Mesenchymal stem cell (in vitro differentiated cells and primary cell): Measurements from ENCODE around the gene GNG12.

Source experiments
- DNase-seq: peaks from one replicate; pipeline ENCODE4 v3.0.0-alpha.2; 2013
- H2AFZ ChIP-seq: one replicate; pipeline ENCODE4 v1.6.1; 2013; ENCODE audit warnings: low read depth, mild to moderate bottlenecking, control low read depth, inconsistent platforms, low read length, moderate library complexity
- H2AK5ac ChIP-seq: 2 replicates; pipeline ENCODE4 v1.6.1; 2013; ENCODE audit warnings: low read length, moderate library complexity, mild to moderate bottlenecking, inconsistent platforms; ENCODE audit not compliant: severe bottlenecking
- H2BK120ac ChIP-seq: one replicate; pipeline ENCODE4 v1.6.1; 2013; ENCODE audit warnings: low read depth, mild to moderate bottlenecking, inconsistent platforms, low read length, moderate library complexity
- H2BK12ac ChIP-seq, 2 experiments: one replicate each; pipeline ENCODE4 v1.6.1; 2013; ENCODE audit warnings: inconsistent platforms in 2 of 2, low read length in 2 of 2, mild to moderate bottlenecking in 2 of 2, moderate library complexity in 2 of 2, control low read depth in 1 of 2
- H2BK15ac ChIP-seq: one replicate; pipeline ENCODE4 v1.6.1; 2013; ENCODE audit warnings: mild to moderate bottlenecking, low read depth, inconsistent platforms; ENCODE audit not compliant: poor library complexity, severe bottlenecking
- H2BK5ac ChIP-seq: 2 replicates; pipeline ENCODE4 v1.6.1; 2013; ENCODE audit warnings: low read depth, mild to moderate bottlenecking, low read length, control low read depth, inconsistent platforms; ENCODE audit not compliant: poor library complexity, severe bottlenecking
- H3K14ac ChIP-seq, 2 experiments: one replicate each; pipeline ENCODE4 v1.6.1; 2013; ENCODE audit warnings: inconsistent platforms in 2 of 2, low read length in 2 of 2, control low read depth in 1 of 2, mild to moderate bottlenecking in 1 of 2, moderate library complexity in 1 of 2
- H3K18ac ChIP-seq, 2 experiments: one replicate each; pipeline ENCODE4 v1.6.1; 2013; ENCODE audit warnings: inconsistent platforms in 2 of 2, low read length in 2 of 2, control low read depth in 1 of 2, low read depth in 1 of 2, mild to moderate bottlenecking in 1 of 2
- H3K23ac ChIP-seq, 2 experiments: one replicate each; pipeline ENCODE4 v1.6.1; 2013; ENCODE audit warnings: inconsistent platforms in 2 of 2, low read length in 2 of 2, mild to moderate bottlenecking in 2 of 2, moderate library complexity in 2 of 2, control low read depth in 1 of 2
- H3K27ac ChIP-seq: 2 replicates; pipeline ENCODE4 v1.5.1; 2013; ENCODE audit warnings: mild to moderate bottlenecking, moderate library complexity, low read length, control low read depth, inconsistent platforms; ENCODE audit not compliant: poor library complexity, severe bottlenecking
- H3K27me3 ChIP-seq, 2 experiments: 2 replicates each; pipeline versions ENCODE4 v1.6.1 to v1.7.0; 2013; ENCODE audit warnings: low read length in 2 of 2, mild to moderate bottlenecking in 2 of 2, moderate library complexity in 2 of 2, control low read depth in 1 of 2, inconsistent platforms in 1 of 2; ENCODE audit not compliant: control insufficient read depth in 1 of 2, insufficient read depth in 1 of 2
- H3K36me3 ChIP-seq, 2 experiments: 2 replicates each; pipeline versions ENCODE4 v1.6.1 to v1.7.0; 2013; ENCODE audit warnings: low read length in 2 of 2, control low read depth in 1 of 2, inconsistent platforms in 1 of 2, low read depth in 1 of 2, mild to moderate bottlenecking in 1 of 2; ENCODE audit not compliant: insufficient read depth in 2 of 2, control insufficient read depth in 1 of 2
- H3K4ac ChIP-seq, 2 experiments: one replicate each; pipeline ENCODE4 v1.6.1; 2013; ENCODE audit warnings: inconsistent platforms in 2 of 2, low read length in 2 of 2, mild to moderate bottlenecking in 2 of 2, moderate library complexity in 2 of 2, control low read depth in 1 of 2, low read depth in 1 of 2
- H3K4me1 ChIP-seq: 2 replicates; pipeline ENCODE4 v1.6.1; 2013; ENCODE audit warnings: low read depth, low read length, control low read depth; ENCODE audit not compliant: control insufficient read depth, insufficient read depth
- H3K4me2 ChIP-seq: 2 replicates; pipeline ENCODE4 v1.6.1; 2013; ENCODE audit warnings: low read length, mild to moderate bottlenecking, inconsistent platforms; ENCODE audit not compliant: poor library complexity, severe bottlenecking
- H3K4me3 ChIP-seq, 2 experiments: 2 replicates each; pipeline versions ENCODE4 v1.5.1 to v1.7.0; 2013; ENCODE audit warnings: low read length in 2 of 2, mild to moderate bottlenecking in 2 of 2, control low read depth in 1 of 2, low read depth in 1 of 2; ENCODE audit not compliant: insufficient read depth in 1 of 2
- H3K79me1 ChIP-seq: replicated peaks from 2 replicates; pipeline ENCODE4 v1.6.1; 2013; ENCODE audit warnings: mild to moderate bottlenecking, control low read depth, low read length, inconsistent platforms; ENCODE audit not compliant: poor library complexity, severe bottlenecking
- H3K9ac ChIP-seq: 2 replicates; pipeline ENCODE4 v1.7.0; 2013; ENCODE audit warnings: mild to moderate bottlenecking, low read length, moderate library complexity
- H3K9me3 ChIP-seq: 2 replicates; pipeline ENCODE4 v1.7.0; 2013; ENCODE audit warnings: mild to moderate bottlenecking, low read length; ENCODE audit not compliant: control insufficient read depth
- H4K8ac ChIP-seq: one replicate; pipeline ENCODE4 v1.6.1; 2013; ENCODE audit warnings: inconsistent platforms, mild to moderate bottlenecking, low read length, moderate library complexity
- H4K91ac ChIP-seq: one replicate; pipeline ENCODE4 v1.6.1; 2013; ENCODE audit warnings: mild to moderate bottlenecking, low read length, inconsistent platforms
- WGBS: methylation state at CpG from one replicate; pipeline ENCODE4 v1.1.7; 2013; ENCODE audit warnings: mixed read lengths; 5-methylcytosine and 5-hydroxymethylcytosine counted together

Gene GNG12

GRCh38 chr1:67685558-67686266 is 147.6 kb downstream of the GNG12 start:
- peak overlapping the region; percentile 91 for H2BK120ac ChIP-seq
- peak overlapping the region; percentile 20 for H2AK5ac ChIP-seq
- peak overlapping the region; percentile 99 for H2BK5ac ChIP-seq
- H2BK12ac ChIP-seq = peak overlapping the region; percentile 38 to 67
- H3K23ac ChIP-seq = peak overlapping the region; percentile 69 to 81
- DNase-seq = peak; percentile 44
- H3K9me3 ChIP-seq = no peaks in the 10 kb centered on the region
- peak overlapping the region; percentile 37 for H2AFZ ChIP-seq
- no peaks in the 10 kb centered on the region for H3K27me3 ChIP-seq
- H3K79me1 ChIP-seq = peaks cover 1% of the 10 kb centered on the region
- H3K4ac ChIP-seq = peak overlapping the region; percentile 89 to 91
- peaks cover 4 to 36% of the 10 kb centered on the region in 2 experiments for H3K36me3 ChIP-seq
- H4K8ac ChIP-seq = peak overlapping the region; percentile 99
- WGBS = under 1% methylated on average over 54 of the region's 65 CpGs
- H3K4me1 ChIP-seq = peaks cover 5% of the 10 kb centered on the region
- H3K18ac ChIP-seq = peak overlapping the region; percentile 97 to 98
- peak overlapping the region; percentile 90 to 91 for H3K4me3 ChIP-seq
- peak overlapping the region; percentile 62 to 98 for H3K14ac ChIP-seq
- peak overlapping the region; percentile 99 for H4K91ac ChIP-seq
- peak overlapping the region; percentile 61 for H3K4me2 ChIP-seq
- H2BK15ac ChIP-seq = peak overlapping the region; percentile 98
- peak overlapping the region; percentile 98 for H3K9ac ChIP-seq
- H3K27ac ChIP-seq = peak overlapping the region; percentile 94

- peak within 1 kb of the TSS; percentile 90 to 91 for H3K4me3 ChIP-seq
- peak within 1 kb of the TSS; percentile 69 to 81 for H3K23ac ChIP-seq
- peak; percentile 100 for DNase-seq
- peaks cover 1% of the 10 kb centered on the region for H3K79me1 ChIP-seq
- peak within 1 kb of the TSS; percentile 98 for H2BK15ac ChIP-seq
- peak within 1 kb of the TSS; percentile 99 for H4K8ac ChIP-seq
- peak within 1 kb of the TSS; percentile 98 for H3K9ac ChIP-seq
- WGBS = under 1% methylated on average over 36 of the region's 39 CpGs
- peak within 1 kb of the TSS; percentile 62 to 98 for H3K14ac ChIP-seq
- H2BK12ac ChIP-seq = peak within 1 kb of the TSS; percentile 38 to 67
- H3K36me3 ChIP-seq = peaks cover 4 to 32% of the 10 kb centered on the region in 2 experiments
- peak within 1 kb of the TSS; percentile 97 to 98 for H3K18ac ChIP-seq
- no peaks in the 10 kb centered on the region for H3K27me3 ChIP-seq
- H3K9me3 ChIP-seq = no peaks in the 10 kb centered on the region
- peak within 1 kb of the TSS; percentile 37 for H2AFZ ChIP-seq
- H3K4ac ChIP-seq = peak within 1 kb of the TSS; percentile 89 to 91
- peak within 1 kb of the TSS; percentile 63 for H3K4me2 ChIP-seq
- peak within 1 kb of the TSS; percentile 20 for H2AK5ac ChIP-seq
- peak within 1 kb of the TSS; percentile 94 for H3K27ac ChIP-seq
- H2BK120ac ChIP-seq = peak within 1 kb of the TSS; percentile 91
- peak within 1 kb of the TSS; percentile 99 for H4K91ac ChIP-seq
- peak within 1 kb of the TSS; percentile 99 for H2BK5ac ChIP-seq
- peaks cover 5% of the 10 kb centered on the region for H3K4me1 ChIP-seq
These were observed 148.2 kb downstream of the GNG12 start, which contains the start of gene GADD45A for GRCh38 chr1:67685067-67685557. GADD45A (plus strand) TSS chr1:67685201; CDS start chr1:67685495, 294 bp downstream.

GRCh38 chr1:67684526-67685066 is 148.7 kb downstream of the GNG12 start:
- Histone ChIP-seq H2BK5ac (peak overlapping the region; percentile 8), H3K36me3 (peaks cover 4 to 27% of the 10 kb centered on the region in 2 experiments), H4K8ac (no peak overlapping the region), H2BK120ac (no peak overlapping the region), H3K79me1 (peaks cover 1% of the 10 kb centered on the region), H2BK15ac (no peak overlapping the region), H2AFZ (no peak overlapping the region), H3K9me3 (no peaks in the 10 kb centered on the region), H3K14ac (no peak overlapping the region), H3K4ac (no peak overlapping the region), H3K23ac (no peak overlapping the region), H2BK12ac (peak overlapping the region in 1 of 2 experiments; percentile 45), H3K4me2 (peak overlapping the region; percentile 63), H3K27ac (peak overlapping the region; percentile 78), H3K9ac (peak overlapping the region; percentile 68), H4K91ac (no peak overlapping the region), H2AK5ac (no peak overlapping the region), H3K27me3 (no peaks in the 10 kb centered on the region), H3K18ac (no peak overlapping the region), H3K4me1 (peaks cover 5% of the 10 kb centered on the region), H3K4me3 (peak overlapping the region in 1 of 2 experiments; percentile 71)
- DNase-seq = no peak
- 9% methylated on average over 15 of the region's 20 CpGs for WGBS
